Naive thymus-derived CD8-positive, alpha-beta T cell (primary cell): ENCODE results near the gene MDFI. TPM values are rescaled to one million over a fixed set of nuclear protein-coding genes. Genes with fewer than 3 reads are reported as not detected.

Experiments used
- ATAC-seq, 2 donors: fragments of 150-1000 bp; cut with Tn5 transposase in 1 of 2; sonication (Bioruptor Pico), chemical (Tn5 transposase) in 1 of 2; 1 replicate in 1 of 2; 2 replicates in 1 of 2; pipeline ENCODE4 v1.10.0; 2021; ENCODE audit warnings: mild to moderate bottlenecking in 2 of 2, moderate library complexity in 2 of 2
- POLR2A ChIA-PET: fragments of 350-600 bp; sonication (Branson Sonifier 250); formaldehyde crosslinking; loops from one replicate; lab custom pipeline; 2021; ENCODE audit warnings: antibody characterized with exemption; lab: Charles Lee
- DNase-seq, 10 donors: peaks; one replicate each; pipeline versions ENCODE4 v3.0.0 to v3.0.0-alpha.2; 2020 to 2022
- H3K27ac Mint-ChIP-seq, 10 donors: one replicate each; pipeline ENCODE4 v1.8.0; 2020 to 2022; ENCODE audit warnings: mild to moderate bottlenecking in 10 of 10, mixed read lengths in 10 of 10, moderate library complexity in 4 of 10, inconsistent platforms in 1 of 10
- H3K27me3 Mint-ChIP-seq, 5 donors: one replicate each; pipeline ENCODE4 v1.8.0; 2021 to 2022; ENCODE audit warnings: mixed read lengths in 5 of 5
- H3K36me3 Mint-ChIP-seq, 3 donors: one replicate each; pipeline ENCODE4 v1.8.0; 2020 to 2022; ENCODE audit warnings: mixed read lengths in 3 of 3, mild to moderate bottlenecking in 2 of 3, inconsistent platforms in 1 of 3
- H3K4me1 Mint-ChIP-seq, 4 donors: one replicate each; pipeline ENCODE4 v1.8.0; 2021 to 2022; ENCODE audit warnings: mixed read lengths in 4 of 4
- H3K4me3 Mint-ChIP-seq, 10 donors: one replicate each; pipeline ENCODE4 v1.8.0; 2020 to 2022; ENCODE audit warnings: mild to moderate bottlenecking in 10 of 10, mixed read lengths in 10 of 10, moderate library complexity in 6 of 10, inconsistent platforms in 1 of 10
- H3K9me3 Mint-ChIP-seq, 9 donors: one replicate each; pipeline ENCODE4 v1.8.0; 2020 to 2022; ENCODE audit warnings: mixed read lengths in 9 of 9, mild to moderate bottlenecking in 3 of 9, inconsistent platforms in 1 of 9, moderate library complexity in 1 of 9
- polyA plus RNA-seq, 3 donors: library from polyadenylated mRNA; unstranded; fragments of 300-500 nt; fragmentation: Illumina TruSeq; gene quantifications; one replicate each; pipeline ENCODE4 v1.2.3, GENCODE V29; 2021
- total RNA-seq, 8 experiments: library from RNA in 2 of 8; stranded (reverse) in 2 of 8; gene quantifications; one replicate each; pipeline ENCODE4 v1.2.3 and lab custom pipeline; 2021 to 2026

Gene MDFI
- total RNA-seq (not detected), polyA plus RNA-seq (not detected), total RNA-seq (lab: John Stamatoyannopoulos, UW) (0 reads per million in 6 experiments)

GRCh38 chr6:41638002-41638934 is at the start of gene MDFI:
Gene MDFI (plus strand): TSS chr6:41638468. CDS start chr6:41638750, 282 bp downstream.
- DNase-seq (peak in 1 of 10 donors; percentile 50), ATAC-seq (peak in 1 of 2 donors; percentile 30)
- H3K36me3 Mint-ChIP-seq, result peaks cover 0 to 3% (median 0%) of the 10 kb centered on the region in 3 donors
- POLR2A ChIA-PET, result no interaction called here
- peaks cover 0 to 2% (median 0%) of the 10 kb centered on the region in 9 donors for H3K9me3 Mint-ChIP-seq
- H3K4me3 Mint-ChIP-seq, result peak within 1 kb of the TSS; percentile 60 to 82 (median 70)
- peak within 1 kb of the TSS in 1 of 10 donors; percentile 40 for H3K27ac Mint-ChIP-seq
- H3K4me1 Mint-ChIP-seq, result peaks cover 3 to 13% (median 9%) of the 10 kb centered on the region in 4 donors
- H3K27me3 Mint-ChIP-seq, result peaks cover 29 to 75% (median 48%) of the 10 kb centered on the region in 5 donors

- Mint-ChIP-seq H3K9me3 (no peaks in the 10 kb centered on the region), H3K4me1 (peaks cover 3 to 18% (median 6%) of the 10 kb centered on the region in 4 donors), H3K4me3 (no peak overlapping the region), H3K27ac (no peak overlapping the region), H3K36me3 (peaks cover 0 to 2% (median 0%) of the 10 kb centered on the region in 3 donors), H3K27me3 (no peaks in the 10 kb centered on the region)
- no peak for ATAC-seq
- POLR2A ChIA-PET, result interaction anchor here (0.5 kb wide), 1 partner anchor 217 kb away, joined by 3 read pairs; no protein-coding TSS in a partner anchor
- peak in 1 of 10 donors; percentile 4 for DNase-seq
These were observed 49.0 kb upstream of the MDFI start for GRCh38 chr6:41589223-41589622.

- Mint-ChIP-seq H3K4me3 (no peak overlapping the region), H3K9me3 (no peaks in the 10 kb centered on the region), H3K27ac (no peak overlapping the region), H3K4me1 (peaks cover 2 to 18% (median 6%) of the 10 kb centered on the region in 4 donors), H3K36me3 (peaks cover 0 to 2% (median 0%) of the 10 kb centered on the region in 3 donors), H3K27me3 (no peaks in the 10 kb centered on the region)
- DNase-seq, result peak in 1 of 10 donors; percentile 40
- POLR2A ChIA-PET, result interaction anchor here (0.5 kb wide), 1 partner anchor 218 kb away, joined by 3 read pairs; no protein-coding TSS in a partner anchor
- ATAC-seq, result no peak
These were observed 48.3 kb upstream of the MDFI start for GRCh38 chr6:41589636-41590622.

GRCh38 chr6:41591122-41591521 is 47.1 kb upstream of the MDFI start:
- POLR2A ChIA-PET, result no interaction called here
- Mint-ChIP-seq H3K4me3 (no peak overlapping the region), H3K36me3 (peaks cover 0 to 4% (median 0%) of the 10 kb centered on the region in 3 donors), H3K9me3 (no peaks in the 10 kb centered on the region), H3K4me1 (peaks cover 0 to 9% (median 1%) of the 10 kb centered on the region in 4 donors), H3K27ac (no peak overlapping the region), H3K27me3 (no peaks in the 10 kb centered on the region)
- no peak for ATAC-seq
- DNase-seq, result peak in 1 of 10 donors; percentile 10

GRCh38 chr6:41591859-41592502 is 46.3 kb upstream of the MDFI start:
- H3K4me3 Mint-ChIP-seq, result no peak overlapping the region
- POLR2A ChIA-PET, result interaction anchor here (0.6 kb wide), 1 partner anchor 13 kb away, joined by 3 read pairs; no protein-coding TSS in a partner anchor
- DNase-seq (peak; percentile 62 to 87 (median 74)), ATAC-seq (peak; percentile 78 to 80)
- H3K9me3 Mint-ChIP-seq, result no peaks in the 10 kb centered on the region
- peak overlapping the region in 1 of 10 donors; percentile 5 for H3K27ac Mint-ChIP-seq
- H3K4me1 Mint-ChIP-seq, result peaks cover 0 to 8% (median 1%) of the 10 kb centered on the region in 4 donors
- no peaks in the 10 kb centered on the region for H3K27me3 Mint-ChIP-seq
- H3K36me3 Mint-ChIP-seq, result peaks cover 0 to 4% (median 0%) of the 10 kb centered on the region in 3 donors

GRCh38 chr6:41593406-41593805 is 44.9 kb upstream of the MDFI start:
- Mint-ChIP-seq H3K4me3 (no peak overlapping the region), H3K27ac (no peak overlapping the region), H3K27me3 (no peaks in the 10 kb centered on the region), H3K9me3 (no peaks in the 10 kb centered on the region), H3K4me1 (peaks cover 0 to 8% (median 1%) of the 10 kb centered on the region in 4 donors), H3K36me3 (peaks cover 0 to 4% (median 0%) of the 10 kb centered on the region in 3 donors)
- POLR2A ChIA-PET, result interaction anchor here (0.6 kb wide), 1 partner anchor 223 kb away, joined by 3 read pairs; no protein-coding TSS in a partner anchor
- DNase-seq, result peak in 1 of 10 donors; percentile 54
- ATAC-seq, result no peak

GRCh38 chr6:41593839-41594238 is 44.4 kb upstream of the MDFI start:
- no peaks in the 10 kb centered on the region for H3K27me3 Mint-ChIP-seq
- no peak overlapping the region for H3K27ac Mint-ChIP-seq
- POLR2A ChIA-PET, result interaction anchor here (0.6 kb wide), 2 partner anchors 157 to 224 kb away, joined by 3 to 6 read pairs; no protein-coding TSS in a partner anchor
- DNase-seq, result peak in 1 of 10 donors; percentile 35
- no peaks in the 10 kb centered on the region for H3K9me3 Mint-ChIP-seq
- ATAC-seq, result no peak
- H3K36me3 Mint-ChIP-seq, result peaks cover 0 to 4% (median 0%) of the 10 kb centered on the region in 3 donors
- H3K4me3 Mint-ChIP-seq, result no peak overlapping the region
- H3K4me1 Mint-ChIP-seq, result peaks cover 0 to 8% (median 1%) of the 10 kb centered on the region in 4 donors

- Mint-ChIP-seq H3K4me3 (no peak overlapping the region), H3K9me3 (no peaks in the 10 kb centered on the region), H3K27me3 (no peaks in the 10 kb centered on the region), H3K36me3 (peaks cover 0 to 4% (median 0%) of the 10 kb centered on the region in 3 donors), H3K4me1 (peaks cover 0 to 8% (median 1%) of the 10 kb centered on the region in 4 donors), H3K27ac (no peak overlapping the region)
- DNase-seq, result peak in 1 of 10 donors; percentile 1
- ATAC-seq, result no peak
- POLR2A ChIA-PET, result interaction anchor here (0.6 kb wide), 1 partner anchor 158 kb away, joined by 6 read pairs; no protein-coding TSS in a partner anchor
These were observed 43.9 kb upstream of the MDFI start for GRCh38 chr6:41594326-41594725.

GRCh38 chr6:41594766-41595165 is 43.5 kb upstream of the MDFI start:
- no peaks in the 10 kb centered on the region for H3K9me3 Mint-ChIP-seq
- no peak overlapping the region for H3K4me3 Mint-ChIP-seq
- DNase-seq, result peak in 1 of 10 donors; percentile 53
- no peak for ATAC-seq
- H3K27ac Mint-ChIP-seq, result no peak overlapping the region
- peaks cover 0 to 8% (median 1%) of the 10 kb centered on the region in 4 donors for H3K4me1 Mint-ChIP-seq
- POLR2A ChIA-PET, result no interaction called here
- H3K36me3 Mint-ChIP-seq, result peaks cover 0 to 4% (median 0%) of the 10 kb centered on the region in 3 donors
- no peaks in the 10 kb centered on the region for H3K27me3 Mint-ChIP-seq

GRCh38 chr6:41595166-41595565 is 43.1 kb upstream of the MDFI start:
- POLR2A ChIA-PET, result interaction anchor here (0.6 kb wide), 1 partner anchor 858 kb away, joined by 3 read pairs; no protein-coding TSS in a partner anchor
- Mint-ChIP-seq H3K36me3 (peaks cover 0 to 4% (median 0%) of the 10 kb centered on the region in 3 donors), H3K4me1 (peaks cover 0 to 8% (median 1%) of the 10 kb centered on the region in 4 donors), H3K27ac (no peak overlapping the region), H3K27me3 (no peaks in the 10 kb centered on the region), H3K4me3 (no peak overlapping the region), H3K9me3 (no peaks in the 10 kb centered on the region)
- ATAC-seq (no peak), DNase-seq (peak in 1 of 10 donors; percentile 34)

GRCh38 chr6:41596096-41596685 is 42.1 kb upstream of the MDFI start:
- POLR2A ChIA-PET, result no interaction called here
- DNase-seq (peak in 1 of 10 donors; percentile 34), ATAC-seq (no peak)
- Mint-ChIP-seq H3K4me1 (peaks cover 0 to 8% (median 1%) of the 10 kb centered on the region in 4 donors), H3K9me3 (no peaks in the 10 kb centered on the region), H3K36me3 (peaks cover 0 to 4% (median 0%) of the 10 kb centered on the region in 3 donors), H3K27ac (no peak overlapping the region), H3K4me3 (no peak overlapping the region), H3K27me3 (no peaks in the 10 kb centered on the region)
